Ishikawa (cell line): ENCODE data around the gene RANBP10.

ENCODE experiments used
- EP300 ChIP-seq: IDR thresholded peaks from 2 replicates; pipeline ENCODE4 v1.6.1; 2012; ENCODE audit warnings: borderline replicate concordance
- RAD21 ChIP-seq: IDR thresholded peaks from 2 replicates; pipeline ENCODE4 v1.6.1; 2012; ENCODE audit warnings: low read depth
- YY1 ChIP-seq: IDR thresholded peaks from 2 replicates; pipeline ENCODE4 v1.6.1; 2012; ENCODE audit warnings: low read depth
- ZBTB7A ChIP-seq: IDR thresholded peaks from 2 replicates; pipeline ENCODE4 v1.6.1; 2012; ENCODE audit warnings: low read depth

GRCh38 chr16:67801883-67802282 lies 4.5 kb downstream of the RANBP10 start:
- TF ChIP-seq ZBTB7A (no peak), YY1 (no peak), EP300 (no peak), RAD21 (no peak)
